ENCODE data around the gene ANXA4. TPM values are rescaled to one million over a fixed set of nuclear protein-coding genes. Genes with fewer than 3 reads are reported as not detected.

Gene ANXA4
- total and polyA plus RNA-seq, 4 donors = 17.6 to 135 (median 59.4) TPM

GRCh38 chr2:69829256-69830044 is 87.5 kb downstream of the ANXA4 start, which contains the start of gene GMCL1:
Gene GMCL1 (plus strand): TSS chr2:69829660. CDS start chr2:69829893, 233 bp downstream.
- Histone ChIP-seq H3K27me3 (ENCODE audit: control insufficient read depth in 4 of 4, insufficient read depth in 4 of 4, low read length in 3 of 4) (no peaks in the 10 kb centered on the region), H3K9me3 (ENCODE audit: control insufficient read depth in 4 of 4, low read length in 3 of 4) (no peaks in the 10 kb centered on the region), H3K9ac (ENCODE audit: low read depth in 1 of 2, low read length in 2 of 2) (peak within 1 kb of the TSS; percentile 61 to 85), H3K4me3 (ENCODE audit: low read depth in 1 of 3, low read length in 3 of 3) (peak within 1 kb of the TSS; percentile 73 to 86 (median 81)), H3K27ac (ENCODE audit: low read depth in 1 of 2, low read length in 2 of 2) (peak within 1 kb of the TSS; percentile 87 to 96), H3K36me3 (ENCODE audit: control insufficient read depth in 4 of 4, insufficient read depth in 3 of 4, low read depth in 1 of 4, low read length in 3 of 4) (peaks cover 0 to 2% (median 0%) of the 10 kb centered on the region in 4 donors), H3K4me1 (ENCODE audit: control insufficient read depth in 4 of 4, insufficient read depth in 4 of 4, low read length in 3 of 4) (peaks cover 3 to 19% (median 10%) of the 10 kb centered on the region in 4 donors)
- TF ChIP-seq HNF4A (conservative IDR thresholded peaks at IDR 0.05) (no peak), YY1 (IDR thresholded peaks at IDR 0.05) (peak; percentile 36), JUND (IDR thresholded peaks at IDR 0.05) (peak in 1 of 2 donors; percentile 21), HNF4G (IDR thresholded peaks at IDR 0.05) (no peak), GABPA (IDR thresholded peaks at IDR 0.05 in 1 of 2, conservative IDR thresholded peaks at IDR 0.05 in 1 of 2) (peak in 1 of 2 donors; percentile 91), RXRA (IDR thresholded peaks at IDR 0.05) (no peak), SP1 (IDR thresholded peaks at IDR 0.05) (peak; percentile 80), NR2F2 (IDR thresholded peaks at IDR 0.05) (peak; percentile 15), RAD21 (IDR thresholded peaks at IDR 0.05) (no peak), ATF3 (IDR thresholded peaks at IDR 0.05) (no peak), EGR1 (IDR thresholded peaks at IDR 0.05; ENCODE audit: low read depth in 2 of 2) (peak in 1 of 2 donors; percentile 79), FOXA1 (IDR thresholded peaks at IDR 0.05) (no peak), FOXA2 (IDR thresholded peaks at IDR 0.05) (no peak), REST (IDR thresholded peaks at IDR 0.05) (no peak), CTCF (IDR thresholded peaks at IDR 0.05; ENCODE audit: low read depth, low read length, missing input control) (no peak)
- TF ChIP-seq, protein P1, sequence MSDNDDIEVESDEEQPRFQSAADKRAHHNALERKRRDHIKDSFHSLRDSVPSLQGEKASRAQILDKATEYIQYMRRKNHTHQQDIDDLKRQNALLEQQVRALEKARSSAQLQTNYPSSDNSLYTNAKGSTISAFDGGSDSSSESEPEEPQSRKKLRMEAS (IDR thresholded peaks at IDR 0.05) = peak; percentile 72
- TF ChIP-seq, protein P2, sequence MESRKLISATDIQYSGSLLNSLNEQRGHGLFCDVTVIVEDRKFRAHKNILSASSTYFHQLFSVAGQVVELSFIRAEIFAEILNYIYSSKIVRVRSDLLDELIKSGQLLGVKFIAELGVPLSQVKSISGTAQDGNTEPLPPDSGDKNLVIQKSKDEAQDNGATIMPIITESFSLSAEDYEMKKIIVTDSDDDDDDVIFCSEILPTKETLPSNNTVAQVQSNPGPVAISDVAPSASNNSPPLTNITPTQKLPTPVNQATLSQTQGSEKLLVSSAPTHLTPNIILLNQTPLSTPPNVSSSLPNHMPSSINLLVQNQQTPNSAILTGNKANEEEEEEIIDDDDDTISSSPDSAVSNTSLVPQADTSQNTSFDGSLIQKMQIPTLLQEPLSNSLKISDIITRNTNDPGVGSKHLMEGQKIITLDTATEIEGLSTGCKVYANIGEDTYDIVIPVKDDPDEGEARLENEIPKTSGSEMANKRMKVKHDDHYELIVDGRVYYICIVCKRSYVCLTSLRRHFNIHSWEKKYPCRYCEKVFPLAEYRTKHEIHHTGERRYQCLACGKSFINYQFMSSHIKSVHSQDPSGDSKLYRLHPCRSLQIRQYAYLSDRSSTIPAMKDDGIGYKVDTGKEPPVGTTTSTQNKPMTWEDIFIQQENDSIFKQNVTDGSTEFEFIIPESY (IDR thresholded peaks at IDR 0.05) = no peak
- under 1% methylated on average over 74 of the region's 74 CpGs for WGBS
- DNase-seq (ENCODE audit: low spot score) = peak; percentile 99

Data from liver (tissue), 9 donors.